GM12878 (cell line): ENCODE data around the gene MFN1. TPM values are rescaled to one million over a fixed set of nuclear protein-coding genes. Genes with fewer than 3 reads are reported as not detected.

Experiments
- ATAC-seq: fragments of 200-7000 bp; cut with Tn5 transposase; 3 replicates; pipeline ENCODE4 v1.9.1; 2020; ENCODE audit warnings: mild to moderate bottlenecking, moderate library complexity
- BruUV-seq: library from RNA; stranded (reverse); fragments of 400-500 nt; replicated peaks from 2 replicates; lab custom pipeline; 2021; lab: Mats Ljungman, UMichigan
- CTCF ChIA-PET: fragments of 300-600 bp; sonication (Branson Sonifier 250); formaldehyde crosslinking; extraction: SDS; loops from one replicate; lab custom pipeline; 2021; ENCODE audit warnings: inconsistent platforms; lab: Yijun Ruan, JAX
- POLR2A ChIA-PET: fragments of 350-600 bp; formaldehyde crosslinking; extraction: SDS; loops from one replicate; lab custom pipeline; 2021; ENCODE audit warnings: inconsistent platforms; lab: Charles Lee
- RAD21 ChIA-PET: fragments of 300-600 bp; sonication (Branson Sonifier 250); formaldehyde crosslinking; loops from one replicate; lab custom pipeline; 2023; ENCODE audit warnings: antibody characterized with exemption; ENCODE audit not compliant: unreplicated experiment; lab: Charles Lee
- SMC1A ChIA-PET: fragments of 300-600 bp; sonication (Branson Sonifier 250); formaldehyde crosslinking; loops from one replicate; lab custom pipeline; 2023; ENCODE audit not compliant: unreplicated experiment, uncharacterized antibody; lab: Charles Lee
- DNase-seq: peaks from one replicate; pipeline ENCODE4 v3.0.0-alpha.2; 2011; ENCODE audit warnings: low read depth, low spot score
- FAIRE-seq: peaks from 3 replicates; lab custom pipeline; 2011; peaks lifted over from hg19 to GRCh38; lab: Jason Lieb, UNC
- H2AFZ ChIP-seq: 2 replicates; pipeline ENCODE4 v1.6.0; 2011; ENCODE audit warnings: low read depth, low read length, control low read depth; ENCODE audit not compliant: control insufficient read depth
- H3K27ac ChIP-seq: 2 replicates; pipeline ENCODE4 v1.5.1; 2011; ENCODE audit warnings: control low read depth; ENCODE audit not compliant: control insufficient read depth, insufficient read depth
- H3K27me3 ChIP-seq, 2 experiments: replicated peaks in 1 of 2; 2 replicates each; pipeline versions ENCODE4 v1.6.0 to v1.6.1; 2011; ENCODE audit warnings: low read length in 1 of 2; ENCODE audit not compliant: control insufficient read depth in 2 of 2, insufficient read depth in 2 of 2
- H3K36me3 ChIP-seq, 2 experiments: 2 replicates each; pipeline ENCODE4 v1.5.1; 2011; ENCODE audit warnings: low read length in 1 of 2; ENCODE audit not compliant: control insufficient read depth in 2 of 2, insufficient read depth in 2 of 2
- H3K4me1 ChIP-seq: 2 replicates; pipeline ENCODE4 v1.6.1; 2011; ENCODE audit warnings: mild to moderate bottlenecking, low read length, moderate library complexity, mixed read lengths; ENCODE audit not compliant: control insufficient read depth, insufficient read depth
- H3K4me2 ChIP-seq: 2 replicates; pipeline ENCODE4 v1.6.0; 2011; ENCODE audit warnings: control low read depth; ENCODE audit not compliant: control insufficient read depth, insufficient read depth
- H3K4me3 ChIP-seq: fragments of 200-600 bp; sonication (generic); 2 replicates; pipeline ENCODE4 v1.5.1; 2016
- H3K79me2 ChIP-seq: 2 replicates; pipeline ENCODE4 v1.6.0; 2011; ENCODE audit warnings: low read length; ENCODE audit not compliant: control insufficient read depth, insufficient read depth
- H3K9ac ChIP-seq: 2 replicates; pipeline ENCODE4 v1.8.0; 2011; ENCODE audit warnings: low read length, control low read depth, mixed read lengths; ENCODE audit not compliant: control insufficient read depth, insufficient read depth
- H3K9me3 ChIP-seq: replicated peaks from 3 replicates; pipeline ENCODE4 v1.5.1; 2011; ENCODE audit warnings: mild to moderate bottlenecking, low read length; ENCODE audit not compliant: control insufficient read depth, insufficient read depth
- H4K20me1 ChIP-seq: 2 replicates; pipeline ENCODE4 v1.6.0; 2011; ENCODE audit not compliant: control insufficient read depth, insufficient read depth
- ATF7 ChIP-seq: fragments of 450-650 bp; IDR thresholded peaks from 2 replicates; pipeline ENCODE4 v1.6.1; 2016; ENCODE audit warnings: low read depth, mild to moderate bottlenecking
- BACH1 ChIP-seq: fragments of 450-650 bp; IDR thresholded peaks from 2 replicates; pipeline ENCODE4 v1.6.1; 2017; ENCODE audit warnings: mild to moderate bottlenecking, borderline replicate concordance
- CHD2 ChIP-seq: IDR thresholded peaks from 2 replicates; pipeline ENCODE4 v1.6.1; 2011; ENCODE audit warnings: low read depth, low read length, improper control_type of control experiment, borderline replicate concordance
- FOXK2 ChIP-seq: fragments of 450-650 bp; IDR thresholded peaks from 2 replicates; pipeline ENCODE4 v1.6.1; 2017; ENCODE audit warnings: mild to moderate bottlenecking, moderate library complexity
- FOXM1 ChIP-seq: IDR thresholded peaks from 2 replicates; pipeline ENCODE4 v1.6.1; 2012; ENCODE audit warnings: low read depth, mild to moderate bottlenecking, inconsistent platforms, low read length, moderate library complexity
- HCFC1 ChIP-seq: fragments of 150-350 bp; IDR thresholded peaks from 2 replicates; pipeline ENCODE4 v1.6.1; 2014; ENCODE audit warnings: low read length
- HDAC2 ChIP-seq: fragments of 200-600 bp; sonication (generic); IDR thresholded peaks from 2 replicates; pipeline ENCODE4 v1.6.1; 2017
- HDAC6 ChIP-seq: fragments of 200-600 bp; sonication (generic); IDR thresholded peaks from one replicate; pipeline ENCODE4 v1.8.0; 2017; ENCODE audit warnings: antibody characterized with exemption; ENCODE audit not compliant: unreplicated experiment
- IKZF1 ChIP-seq: fragments of 450-650 bp; conservative IDR thresholded peaks from 2 replicates; pipeline ENCODE4 v1.6.1; 2017; ENCODE audit warnings: antibody characterized with exemption, mild to moderate bottlenecking
- RB1 ChIP-seq: fragments of 450-650 bp; formaldehyde crosslinking; IDR thresholded peaks from 2 replicates; pipeline ENCODE4 v1.6.1; 2017; ENCODE audit warnings: mild to moderate bottlenecking, borderline replicate concordance
- SUPT20H ChIP-seq: IDR thresholded peaks from 2 replicates; pipeline ENCODE4 v1.6.1; 2011; ENCODE audit warnings: low read depth, mild to moderate bottlenecking, low read length, moderate library complexity, borderline replicate concordance; ENCODE audit not compliant: control insufficient read depth
- TCF12 ChIP-seq: IDR thresholded peaks from 2 replicates; pipeline ENCODE4 v1.6.1; 2011; ENCODE audit warnings: low read depth, mild to moderate bottlenecking, low read length
- TCF7 ChIP-seq: IDR thresholded peaks from 2 replicates; pipeline ENCODE4 v1.6.1; 2014; ENCODE audit warnings: antibody characterized with exemption, borderline replicate concordance
- ZBTB4 ChIP-seq: fragments of 450-650 bp; formaldehyde crosslinking; IDR thresholded peaks from 2 replicates; pipeline ENCODE4 v1.4.0; 2022; ENCODE audit warnings: mild to moderate bottlenecking, moderate library complexity
- WGBS: methylation state at CpG from one replicate; pipeline ENCODE4 v1.1.6; 2016; ENCODE audit warnings: low lambda C conversion rate; ENCODE audit not compliant: insufficient replicate concordance, insufficient coverage; ENCODE audit errors: missing lambda C conversion rate; 5-methylcytosine and 5-hydroxymethylcytosine counted together
- in situ Hi-C: fragments of 300-500 bp; cut with MboI; formaldehyde crosslinking; loops from 9 replicates; pipeline ENCODE4 v1.14.3; 2018; ENCODE audit warnings: mixed read lengths
- intact Hi-C: fragments of 100-400 bp; cut with micrococcal nuclease; formaldehyde crosslinking; loops from one replicate; pipeline ENCODE4 v1.14.2; 2022; ENCODE audit not compliant: unreplicated experiment
- polyA plus RNA-seq, 11 experiments: library from polyadenylated mRNA; depleted of rRNA in 4 of 11; unstranded in 6 of 11; stranded (reverse) in 5 of 11; fragments of >200 nt; fragmentation: Nextera tagmentation in 4 of 11; fragmentation: Illumina TruSeq in 1 of 11; extraction: Ambion mirVana in 4 of 11; extraction: Trizol in 1 of 11; gene quantifications; 1 replicate in 1 of 11; 2 replicates in 10 of 11; pipeline versions ENCODE4 v1.2.1 to v1.2.3, GENCODE V29; 2011 to 2016; ENCODE audit warnings: inconsistent platforms in 2 of 11, missing spikeins in 2 of 11, low read depth in 1 of 11
- total RNA-seq, 4 experiments: library from RNA; depleted of rRNA in 3 of 4; stranded (reverse); fragments of >200 nt in 3 of 4; fragmentation: Illumina TruSeq in 1 of 4; extraction: Trizol in 1 of 4; gene quantifications; 2 replicates each; pipeline versions ENCODE4 v1.2.1 to v1.2.3, GENCODE V29; 2013 to 2021
- TF ChIP-seq, protein P1 (sequence below): fragments of 450-650 bp; IDR thresholded peaks from 2 replicates; pipeline ENCODE4 v1.6.1; 2017; ENCODE audit warnings: mild to moderate bottlenecking, moderate library complexity

The MFN1 gene
- total and polyA plus RNA-seq, 10 of the 15 experiments (the other 5 are each of a cell fraction or from before 2014, with no cell fraction given): 14.4 to 120 (median 39.8) TPM

- TF ChIP-seq HDAC6: no peak
- TF ChIP-seq ZBTB4: no peak
- TF ChIP-seq, all 136 proteins: peak for 0
Observed at GRCh38 chr3:179425075-179425474, 77.6 kb downstream of the MFN1 start (continued).

DNA sequence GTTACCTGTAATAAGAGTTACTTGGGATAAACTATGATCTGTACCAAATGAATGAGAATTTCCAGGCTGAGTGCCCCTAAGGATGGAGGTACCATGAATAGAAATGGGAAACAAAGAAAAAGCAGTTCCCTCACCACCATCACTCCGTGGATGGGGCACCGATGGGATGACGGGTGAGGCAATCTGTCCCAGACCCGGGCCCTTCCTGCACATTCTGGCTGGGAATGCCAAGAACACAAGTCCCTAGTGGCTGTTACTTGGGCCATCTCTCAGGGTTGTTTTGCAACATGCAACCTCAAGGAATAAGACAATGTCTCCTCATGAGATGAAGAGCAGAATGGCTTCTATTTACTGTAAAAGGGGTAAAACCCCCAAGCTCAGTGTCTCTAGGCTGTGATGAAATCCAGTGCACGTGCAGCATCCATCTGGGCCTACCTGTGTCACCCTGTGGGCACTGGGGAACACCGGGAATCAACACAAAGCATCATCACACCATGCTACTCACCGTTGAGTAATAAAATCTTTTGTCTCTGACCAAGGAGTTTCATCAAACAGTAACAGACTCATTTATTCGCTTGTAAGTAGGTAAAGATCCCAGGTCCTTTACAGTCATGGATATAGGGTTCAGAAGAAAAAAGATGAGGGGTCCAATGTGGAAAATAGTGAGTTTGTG, 81.5 kb downstream of the MFN1 start:
- no peaks in the 10 kb centered on the region for H3K9me3 ChIP-seq
- no peaks in the 10 kb centered on the region for H4K20me1 ChIP-seq
- intact Hi-C loops (no loop called here), in situ Hi-C loops (no loop called here)
- H3K27me3 ChIP-seq: no peaks in the 10 kb centered on the region
- no peak overlapping the region for H2AFZ ChIP-seq
- no peaks in the 10 kb centered on the region for H3K79me2 ChIP-seq
- ChIA-PET CTCF (interaction anchor here (0.6 kb wide), 1 partner anchor 480 kb away, joined by 3 read pairs; no protein-coding TSS in a partner anchor), POLR2A (no interaction called here), RAD21 (no interaction called here), SMC1A (no interaction called here)
- FAIRE-seq (no peak), DNase-seq (no peak), ATAC-seq (no peak)
- peaks cover 0 to 2% of the 10 kb centered on the region in 2 experiments; a peak in 1 of 4 replicates for H3K36me3 ChIP-seq
- WGBS: 91% methylated on average over 8 of the region's 8 CpGs
- no TSS peak for BruUV-seq
- H3K27ac ChIP-seq: no peak overlapping the region
- H3K4me2 ChIP-seq: no peak overlapping the region
- peaks cover 14% of the 10 kb centered on the region for H3K4me1 ChIP-seq
- H3K4me3 ChIP-seq: no peak overlapping the region
- H3K9ac ChIP-seq: no peak overlapping the region
- TF ChIP-seq SUPT20H (no peak), FOXM1 (no peak), HDAC6 (no peak), ATF7 (no peak), CHD2 (no peak), RB1 (no peak), HCFC1 (no peak), HDAC2 (no peak), BACH1 (no peak), TCF7 (no peak), TCF12 (no peak), FOXK2 (no peak), IKZF1 (no peak)
- TF ChIP-seq, protein P1, sequence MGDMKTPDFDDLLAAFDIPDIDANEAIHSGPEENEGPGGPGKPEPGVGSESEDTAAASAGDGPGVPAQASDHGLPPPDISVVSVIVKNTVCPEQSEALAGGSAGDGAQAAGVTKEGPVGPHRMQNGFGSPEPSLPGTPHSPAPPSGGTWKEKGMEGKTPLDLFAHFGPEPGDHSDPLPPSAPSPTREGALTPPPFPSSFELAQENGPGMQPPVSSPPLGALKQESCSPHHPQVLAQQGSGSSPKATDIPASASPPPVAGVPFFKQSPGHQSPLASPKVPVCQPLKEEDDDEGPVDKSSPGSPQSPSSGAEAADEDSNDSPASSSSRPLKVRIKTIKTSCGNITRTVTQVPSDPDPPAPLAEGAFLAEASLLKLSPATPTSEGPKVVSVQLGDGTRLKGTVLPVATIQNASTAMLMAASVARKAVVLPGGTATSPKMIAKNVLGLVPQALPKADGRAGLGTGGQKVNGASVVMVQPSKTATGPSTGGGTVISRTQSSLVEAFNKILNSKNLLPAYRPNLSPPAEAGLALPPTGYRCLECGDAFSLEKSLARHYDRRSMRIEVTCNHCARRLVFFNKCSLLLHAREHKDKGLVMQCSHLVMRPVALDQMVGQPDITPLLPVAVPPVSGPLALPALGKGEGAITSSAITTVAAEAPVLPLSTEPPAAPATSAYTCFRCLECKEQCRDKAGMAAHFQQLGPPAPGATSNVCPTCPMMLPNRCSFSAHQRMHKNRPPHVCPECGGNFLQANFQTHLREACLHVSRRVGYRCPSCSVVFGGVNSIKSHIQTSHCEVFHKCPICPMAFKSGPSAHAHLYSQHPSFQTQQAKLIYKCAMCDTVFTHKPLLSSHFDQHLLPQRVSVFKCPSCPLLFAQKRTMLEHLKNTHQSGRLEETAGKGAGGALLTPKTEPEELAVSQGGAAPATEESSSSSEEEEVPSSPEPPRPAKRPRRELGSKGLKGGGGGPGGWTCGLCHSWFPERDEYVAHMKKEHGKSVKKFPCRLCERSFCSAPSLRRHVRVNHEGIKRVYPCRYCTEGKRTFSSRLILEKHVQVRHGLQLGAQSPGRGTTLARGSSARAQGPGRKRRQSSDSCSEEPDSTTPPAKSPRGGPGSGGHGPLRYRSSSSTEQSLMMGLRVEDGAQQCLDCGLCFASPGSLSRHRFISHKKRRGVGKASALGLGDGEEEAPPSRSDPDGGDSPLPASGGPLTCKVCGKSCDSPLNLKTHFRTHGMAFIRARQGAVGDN: no peak
